ENCODE results near the gene FAT1. TPM values are rescaled to one million over a fixed set of nuclear protein-coding genes. Genes with fewer than 3 reads are reported as not detected.

The FAT1 gene
- total RNA-seq, 1 experiment from 2014 or later, result 140 TPM

DNA sequence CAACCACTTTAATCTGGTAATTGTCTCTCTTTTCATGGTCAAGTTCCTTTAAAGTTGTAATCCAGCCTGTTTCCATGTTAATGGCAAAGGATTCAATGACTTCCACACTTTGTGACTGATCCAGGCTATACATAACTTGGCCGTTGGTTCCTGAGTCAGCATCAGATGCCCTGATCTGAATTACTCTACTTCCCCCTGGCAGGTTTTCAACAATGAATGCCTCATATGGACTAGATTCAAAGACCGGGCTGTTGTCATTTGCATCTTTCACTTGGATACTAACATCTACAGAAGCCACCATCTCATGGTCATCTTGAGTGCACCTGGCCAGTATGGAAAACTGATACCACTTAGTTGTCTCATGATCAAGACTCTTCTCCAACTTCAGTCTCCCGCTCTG lies 105.7 kb downstream of the FAT1 start:
- DNase-seq (ENCODE audit: low read depth), result no peak

- DNase-seq (ENCODE audit: low read depth), result no peak
Observed at GRCh38 chr4:186607490-186607889, 116.2 kb downstream of the FAT1 start.

- peak; percentile 20 for DNase-seq (ENCODE audit: low read depth)
Observed at GRCh38 chr4:186606591-186606992, 117.1 kb downstream of the FAT1 start.

GRCh38 chr4:186605261-186605865 lies 118.3 kb downstream of the FAT1 start:
- DNase-seq (ENCODE audit: low read depth), result no peak

DNA sequence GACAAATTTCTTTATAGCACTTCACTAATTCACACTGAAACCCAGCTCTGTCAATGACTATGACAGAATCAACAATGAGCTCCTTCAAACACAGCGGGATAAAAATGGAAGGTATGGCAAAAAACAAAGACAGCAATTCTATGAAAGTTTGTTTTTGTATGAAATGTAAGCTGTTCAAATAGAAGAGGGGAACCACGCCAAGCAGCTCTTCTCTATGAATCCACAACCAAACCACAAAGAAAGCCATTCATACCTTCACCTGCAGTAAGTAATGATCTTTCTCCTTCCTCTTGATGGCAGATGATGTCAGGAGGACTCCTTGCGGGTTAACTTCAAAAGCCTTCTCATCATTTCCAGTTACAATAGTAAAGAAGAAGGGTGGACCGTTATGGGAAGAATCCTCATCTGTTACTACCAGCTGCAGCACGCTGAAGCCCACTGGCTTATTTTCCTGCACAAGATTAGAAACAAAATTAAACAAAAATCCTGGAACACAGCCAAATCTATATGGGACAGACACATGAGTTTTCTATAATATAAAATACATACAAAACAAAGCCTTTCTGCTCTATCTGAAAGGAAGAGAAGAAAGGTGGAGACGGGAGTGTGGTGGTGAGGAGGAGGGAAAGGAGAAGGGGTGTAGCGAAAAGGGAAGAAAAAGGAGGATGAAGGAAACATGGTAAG lies 119.4 kb downstream of the FAT1 start:
- DNase-seq (ENCODE audit: low read depth), result no peak

- no peak for DNase-seq (ENCODE audit: low read depth)
Observed at GRCh38 chr4:186602978-186603377, 120.7 kb downstream of the FAT1 start.

DNA sequence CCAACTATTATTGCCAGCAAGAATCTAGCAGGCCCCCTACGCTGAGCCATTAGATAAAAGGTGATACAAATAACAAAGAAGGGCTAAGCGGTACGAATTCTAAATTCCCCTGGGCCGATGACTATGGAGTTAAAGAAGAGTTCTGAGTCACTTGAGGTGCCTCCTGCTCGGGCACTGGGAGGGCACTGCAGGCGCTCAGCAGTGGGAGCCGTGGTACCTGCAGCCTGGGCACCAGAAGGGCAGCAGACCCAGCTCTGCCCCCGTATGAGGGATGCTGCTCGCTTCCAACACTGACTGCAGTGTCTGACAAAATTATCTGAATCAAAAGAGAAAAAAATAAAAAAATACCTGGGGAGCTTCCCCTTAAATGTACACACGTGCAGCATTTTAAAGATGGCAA lies 124.2 kb downstream of the FAT1 start:
- no peak for DNase-seq (ENCODE audit: low read depth)

GRCh38 chr4:186598686-186599085 lies 125.0 kb downstream of the FAT1 start:
- DNase-seq (ENCODE audit: low read depth), result no peak

DNA sequence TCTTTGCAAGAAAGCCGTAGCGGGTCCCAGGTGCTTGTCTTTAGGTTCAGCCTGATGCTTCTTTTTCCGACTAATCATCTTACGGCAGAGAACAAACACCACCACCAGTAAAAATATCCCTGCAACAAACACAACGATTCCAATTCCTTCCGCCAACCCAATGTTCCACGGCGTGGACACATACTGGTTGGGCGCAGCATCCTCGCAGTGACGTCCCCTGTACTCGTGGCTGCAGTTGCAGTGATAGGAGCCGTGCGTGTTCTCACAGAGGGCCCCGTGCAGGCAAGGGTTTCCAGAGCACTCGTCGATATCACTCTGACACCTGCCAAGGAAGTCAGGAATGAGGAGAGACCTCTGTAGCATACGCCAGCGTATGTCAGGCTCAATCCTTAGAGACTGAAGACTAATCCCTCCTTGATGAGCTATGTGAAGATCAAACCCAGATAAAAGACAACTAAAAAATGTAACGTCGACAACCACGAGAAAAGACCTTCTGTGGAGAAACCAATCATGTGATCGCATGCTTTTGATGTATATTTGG lies 126.7 kb downstream of the FAT1 start:
- no peak for DNase-seq (ENCODE audit: low read depth)

GRCh38 chr4:186596346-186596745 lies 127.3 kb downstream of the FAT1 start:
- DNase-seq (ENCODE audit: low read depth), result no peak

- DNase-seq (ENCODE audit: low read depth), result no peak
Observed at GRCh38 chr4:186593587-186593973, 130.1 kb downstream of the FAT1 start.

- DNase-seq (ENCODE audit: low read depth), result no peak
Observed at GRCh38 chr4:186592966-186593586, 130.6 kb downstream of the FAT1 start.

- no peak for DNase-seq (ENCODE audit: low read depth)
Observed at GRCh38 chr4:186592445-186592844, 131.2 kb downstream of the FAT1 start.

DNA sequence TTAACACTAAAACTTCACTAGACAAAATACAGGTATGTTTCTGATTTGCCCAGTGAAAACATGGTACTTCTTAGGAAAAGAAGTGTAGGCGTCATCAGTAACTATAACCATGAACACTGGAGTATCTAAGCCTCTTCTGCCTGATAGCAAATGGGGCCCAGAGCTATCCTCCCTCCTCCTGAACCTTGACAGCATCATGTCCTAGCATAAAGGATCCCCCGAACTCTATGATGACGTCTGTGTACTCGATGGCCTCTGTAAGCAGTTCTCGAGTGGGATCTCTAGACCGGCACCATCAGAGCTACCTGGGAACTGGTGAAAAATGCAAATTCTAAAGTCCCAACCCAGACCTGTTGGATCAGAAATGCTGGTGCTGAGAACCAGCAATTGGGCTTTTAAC lies 132.0 kb downstream of the FAT1 start:
- DNase-seq (ENCODE audit: low read depth), result no peak

DNA sequence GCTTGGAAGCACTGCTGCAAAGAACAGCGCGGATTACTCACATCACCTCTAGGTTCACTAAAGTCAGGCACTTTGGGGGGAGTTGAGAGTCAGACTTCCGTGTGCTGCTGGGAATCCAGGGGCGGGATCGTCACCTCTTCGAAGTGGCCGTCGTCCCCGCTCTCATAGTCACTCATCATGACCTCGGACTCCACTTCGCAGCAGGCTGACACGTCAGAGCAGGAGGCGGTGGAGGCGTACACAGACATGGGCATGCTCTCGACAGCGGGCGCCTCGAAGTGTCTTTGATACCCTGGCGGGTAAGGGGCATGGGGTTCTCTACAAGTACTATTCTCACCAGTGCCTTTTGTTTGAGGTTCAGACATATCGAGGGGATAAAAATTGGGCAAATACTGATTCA lies 135.2 kb downstream of the FAT1 start:
- no peak for DNase-seq (ENCODE audit: low read depth)

- DNase-seq (ENCODE audit: low read depth), result peak; percentile 47
Observed at GRCh38 chr4:186587416-186588018, 136.1 kb downstream of the FAT1 start.

GRCh38 chr4:186586205-186586604 lies 137.5 kb downstream of the FAT1 start:
- DNase-seq (ENCODE audit: low read depth), result no peak

- DNase-seq (ENCODE audit: low read depth), result no peak
Observed at GRCh38 chr4:186584912-186585311, 138.7 kb downstream of the FAT1 start.

- DNase-seq (ENCODE audit: low read depth), result no peak
Observed at GRCh38 chr4:186581421-186581820, 142.2 kb downstream of the FAT1 start.

GRCh38 chr4:186580669-186581068 lies 143.0 kb downstream of the FAT1 start:
- no peak for DNase-seq (ENCODE audit: low read depth)

DNA sequence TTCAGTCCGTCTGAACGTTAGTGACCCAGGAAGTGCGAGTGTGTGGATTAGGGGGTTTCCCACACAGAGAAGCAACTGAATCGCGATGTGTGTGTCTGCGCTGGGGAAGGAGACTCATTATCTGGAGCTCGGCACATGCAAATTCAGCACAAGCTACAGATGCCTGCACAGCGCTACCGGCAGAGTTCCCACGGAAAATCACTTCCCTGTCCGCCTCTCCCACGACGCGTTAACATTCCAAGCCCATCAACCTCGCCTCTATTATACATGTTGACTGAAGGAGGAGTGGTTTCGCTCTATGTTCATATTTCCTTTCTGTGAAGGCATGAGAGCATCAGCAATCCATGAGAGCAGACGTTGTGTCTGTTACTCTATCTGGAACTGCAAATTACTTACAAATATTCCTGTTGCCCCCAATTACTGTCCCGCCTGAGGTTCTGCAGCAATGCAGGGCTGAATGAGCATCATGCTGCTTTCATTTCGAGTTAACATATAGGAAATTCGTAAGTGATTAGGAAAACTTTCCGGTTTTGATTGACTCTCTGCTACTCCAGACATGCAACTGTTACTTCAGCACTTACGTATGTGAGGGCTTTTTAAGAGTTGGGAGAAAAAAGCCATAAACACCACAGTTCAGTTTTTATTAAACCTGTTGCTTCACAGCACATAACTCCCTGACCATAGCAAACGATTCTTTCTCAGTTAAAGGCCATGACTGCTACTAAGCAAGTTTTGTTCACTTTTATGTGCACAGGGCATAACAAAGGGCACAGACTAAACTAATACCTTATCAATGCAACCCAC lies 153.3 kb downstream of the FAT1 start:
- no peak for DNase-seq (ENCODE audit: low read depth)
